Endothelial cell of coronary artery (primary cell): ENCODE results near the gene CETN2. TPM values are rescaled to one million over a fixed set of nuclear protein-coding genes. Genes with fewer than 3 reads are reported as not detected.

ENCODE experiments used
- total RNA-seq: library from RNA; depleted of rRNA; stranded (reverse); fragments of >200 nt; gene quantifications from 2 replicates; pipeline ENCODE4 v1.2.3, GENCODE V29; 2014

The CETN2 gene
- 21.7 and 26.0 TPM in 2 replicates for total RNA-seq

DNA sequence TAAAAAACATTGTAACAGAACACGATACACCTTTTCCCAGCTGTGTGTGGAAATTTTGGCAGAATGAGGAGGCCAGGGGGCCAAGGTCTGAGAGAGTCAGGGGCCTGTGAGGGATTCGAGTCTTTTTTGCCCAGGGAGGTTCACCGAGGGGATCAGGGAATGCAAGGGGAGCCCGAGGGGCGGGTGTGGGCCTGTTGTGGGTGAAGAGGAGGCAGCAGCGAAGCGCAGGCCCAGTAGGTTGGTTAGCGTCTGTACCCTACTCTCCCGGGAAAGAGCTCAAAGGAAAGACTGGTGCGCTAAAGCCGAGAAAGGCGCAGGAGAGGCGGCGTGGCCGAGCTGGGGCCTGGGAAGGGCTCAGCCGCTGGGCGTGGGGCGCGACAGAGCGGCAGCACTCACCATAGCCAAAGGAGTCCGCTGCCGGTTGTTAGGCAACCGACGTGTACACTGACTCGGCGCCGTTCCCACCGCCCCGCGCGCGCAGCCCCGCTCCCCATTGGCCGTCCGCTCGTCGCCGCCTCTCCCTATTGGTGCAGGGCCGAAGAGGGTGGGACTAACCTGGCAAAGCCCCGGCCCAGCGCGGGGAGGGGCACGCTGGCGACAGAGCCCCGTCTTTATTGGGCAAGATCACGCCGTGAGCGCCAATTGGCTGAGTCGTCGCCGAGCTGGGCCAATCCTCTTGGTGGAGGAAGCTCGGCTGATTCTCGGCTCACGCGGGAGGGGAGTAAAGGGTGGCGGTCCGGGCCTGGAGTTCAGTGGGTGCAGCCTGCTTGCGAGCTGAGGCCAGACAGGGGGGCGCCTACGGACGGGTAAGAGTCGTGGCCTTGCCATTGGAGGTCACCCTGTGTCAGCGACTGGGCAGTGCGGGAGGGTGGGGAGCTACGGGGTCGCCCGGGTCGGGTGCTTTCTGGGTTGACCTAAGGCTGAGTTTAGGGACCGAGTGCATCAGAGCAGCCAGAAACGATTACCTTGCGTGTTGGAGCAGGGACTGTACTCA, at the start of gene CETN2, which contains the start of gene NSDHL:
Gene CETN2, minus strand, starts transcription at position 446 of the 994 bp plus-strand sequence. Its CDS starts 47 bp downstream, at position 399.
Gene NSDHL, plus strand, starts transcription at position 752 of the 994 bp plus-strand sequence. CDS start 15,262 bp downstream, outside the sequence.

Other genes starting within 250 kb of the CETN2 start
- gene GABRQ, start 192.9 kb downstream of the CETN2 start, total RNA-seq, result not detected in 2 replicates
- gene MAGEA3, start 132.0 kb downstream of the CETN2 start, total RNA-seq, result not detected in 2 replicates
- not detected in 2 replicates for gene CSAG2, start 121.5 kb downstream of the CETN2 start, total RNA-seq
- gene MAGEA2B, start 116.1 kb downstream of the CETN2 start, total RNA-seq, result not detected in 2 replicates
- gene CSAG1, start 97.0 kb downstream of the CETN2 start, total RNA-seq, result not detected in 2 replicates
- gene MAGEA12, start 97.0 kb downstream of the CETN2 start, total RNA-seq, result not detected in 2 replicates
- not detected in 2 replicates for gene MAGEA2, start 76.9 kb downstream of the CETN2 start, total RNA-seq
- not detected in 2 replicates for gene CSAG3, start 71.5 kb downstream of the CETN2 start, total RNA-seq
- gene MAGEA6, start 61.1 kb downstream of the CETN2 start, total RNA-seq, result not detected in 2 replicates
- gene NSDHL, start 306 bp upstream of the CETN2 start, total RNA-seq, result 12.1 and 16.7 TPM in 2 replicates
- gene ZNF185, start 67.3 kb upstream of the CETN2 start, total RNA-seq, result 21.7 and 27.8 TPM in 2 replicates
- not detected in 2 replicates for gene PNMA5, start 163.4 kb upstream of the CETN2 start, total RNA-seq
- gene PNMA3, start 225.7 kb upstream of the CETN2 start, total RNA-seq, result not detected in 2 replicates
- gene PNMA6A, start 241.7 kb upstream of the CETN2 start, total RNA-seq, result 0.85 and 0.99 TPM in 2 replicates